ENCODE results near the gene TMEM100.

Gene TMEM100, protein sequence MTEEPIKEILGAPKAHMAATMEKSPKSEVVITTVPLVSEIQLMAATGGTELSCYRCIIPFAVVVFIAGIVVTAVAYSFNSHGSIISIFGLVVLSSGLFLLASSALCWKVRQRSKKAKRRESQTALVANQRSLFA

DNA sequence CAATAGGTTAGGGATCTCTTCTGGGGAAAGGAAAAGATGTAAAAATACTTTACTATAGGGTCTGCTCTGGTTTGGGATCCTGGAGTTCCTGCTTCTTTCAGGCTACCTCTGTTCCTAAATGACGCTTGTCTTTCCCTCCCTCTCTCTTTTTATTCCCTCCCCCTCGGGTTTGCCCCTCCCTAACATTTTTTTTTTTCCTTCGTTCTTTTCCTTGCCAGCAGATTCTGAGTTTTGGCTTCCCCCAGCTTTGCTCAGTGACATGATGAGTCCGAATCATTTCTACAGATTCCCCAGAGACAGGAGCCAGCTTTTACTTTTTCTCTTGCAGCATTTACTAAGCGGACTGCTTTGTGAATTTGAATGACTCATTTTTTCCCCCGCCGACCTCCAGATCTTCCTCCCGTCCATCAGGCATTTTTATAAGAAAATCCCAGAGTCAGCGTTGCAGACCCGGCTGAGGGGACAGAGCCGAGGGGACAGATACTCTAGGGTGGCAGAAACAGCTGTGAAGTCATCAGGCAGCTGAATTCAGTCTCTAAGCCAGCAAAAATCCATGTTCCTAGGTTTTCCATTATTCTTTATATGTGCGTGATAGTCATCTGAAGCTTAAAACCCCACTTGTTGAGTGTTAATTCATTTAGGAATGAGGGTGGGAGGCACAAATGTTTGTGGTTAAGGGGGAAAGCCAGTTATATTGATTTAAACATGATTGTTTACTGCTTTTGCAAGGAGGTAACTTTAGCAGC is at the start of gene TMEM100:
TSS of gene TMEM100 (minus strand) at position 123 of the 746 bp plus-strand sequence. CDS start 1,794 bp downstream, outside the sequence.
- DNase-seq = peak; percentile 64

DNA sequence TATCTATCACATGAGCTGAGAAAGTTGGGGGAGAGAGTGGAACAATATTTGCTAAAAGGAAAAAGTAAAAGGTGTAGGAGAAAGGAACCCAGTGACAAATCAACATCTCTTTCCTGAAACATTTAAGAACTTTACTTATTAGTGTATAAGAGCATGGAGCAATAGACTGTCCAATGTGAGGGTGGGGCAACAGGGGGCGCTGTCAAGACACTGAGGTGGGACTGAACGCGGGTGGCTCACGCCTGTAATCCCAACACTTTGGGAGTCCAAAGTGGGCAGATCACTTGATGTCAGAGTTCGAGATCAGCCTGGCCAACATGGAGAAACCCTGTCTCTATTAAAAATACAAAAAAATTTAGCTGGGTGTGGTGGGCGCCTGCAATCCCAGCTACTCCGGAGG is 49.4 kb upstream of the TMEM100 start:
- no peak for DNase-seq

DNA sequence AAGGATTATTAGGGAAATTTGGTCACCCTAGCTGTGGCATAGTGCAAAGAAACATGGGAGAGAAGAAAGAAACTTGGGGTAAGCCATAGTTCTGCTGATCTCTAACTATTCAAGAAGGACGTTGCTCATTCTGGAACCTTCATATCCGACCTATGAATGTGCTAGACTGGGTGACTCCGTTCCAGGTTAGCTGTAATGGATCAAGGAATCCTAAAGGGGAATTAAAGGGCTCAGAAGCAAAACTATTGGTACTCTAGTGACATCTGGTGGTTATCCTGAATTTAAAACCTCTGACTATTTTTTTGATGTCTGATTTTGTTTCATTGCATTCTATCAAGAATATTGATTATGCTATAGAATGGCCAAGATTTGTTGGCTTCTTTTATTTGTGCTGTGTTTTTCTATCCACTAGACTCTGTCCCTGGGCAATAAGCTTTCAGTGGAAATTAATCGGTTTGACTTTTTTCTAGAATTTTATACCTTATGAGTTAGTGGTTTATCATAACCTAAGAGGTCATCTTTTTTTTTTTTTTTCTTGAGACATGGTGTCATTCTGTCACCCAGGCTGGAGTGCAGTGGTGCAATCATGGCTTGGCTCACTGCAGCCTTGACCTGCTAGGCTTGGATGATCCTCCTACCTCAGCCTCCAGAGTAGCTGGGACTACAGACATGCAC is 47.7 kb upstream of the TMEM100 start:
- DNase-seq = peak; percentile 74

DNA sequence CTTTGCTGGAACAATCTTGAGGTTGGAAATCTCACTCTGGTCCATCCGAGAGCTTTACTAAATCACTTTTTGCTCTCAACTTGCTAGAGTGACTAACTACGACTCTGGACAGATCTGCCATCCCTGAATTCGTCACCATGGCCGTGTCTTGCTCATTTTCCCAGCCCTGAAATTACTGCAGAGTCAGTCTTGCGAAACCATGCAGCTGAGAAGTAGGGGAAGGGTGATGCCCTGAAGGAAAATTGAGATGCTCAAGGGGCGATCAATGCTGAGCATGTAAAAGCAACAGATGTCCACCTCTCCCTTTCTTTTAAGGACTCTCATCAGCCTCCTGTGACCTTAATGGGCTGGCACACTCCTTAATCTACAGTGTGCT is 46.9 kb upstream of the TMEM100 start:
- DNase-seq = peak; percentile 87

DNA sequence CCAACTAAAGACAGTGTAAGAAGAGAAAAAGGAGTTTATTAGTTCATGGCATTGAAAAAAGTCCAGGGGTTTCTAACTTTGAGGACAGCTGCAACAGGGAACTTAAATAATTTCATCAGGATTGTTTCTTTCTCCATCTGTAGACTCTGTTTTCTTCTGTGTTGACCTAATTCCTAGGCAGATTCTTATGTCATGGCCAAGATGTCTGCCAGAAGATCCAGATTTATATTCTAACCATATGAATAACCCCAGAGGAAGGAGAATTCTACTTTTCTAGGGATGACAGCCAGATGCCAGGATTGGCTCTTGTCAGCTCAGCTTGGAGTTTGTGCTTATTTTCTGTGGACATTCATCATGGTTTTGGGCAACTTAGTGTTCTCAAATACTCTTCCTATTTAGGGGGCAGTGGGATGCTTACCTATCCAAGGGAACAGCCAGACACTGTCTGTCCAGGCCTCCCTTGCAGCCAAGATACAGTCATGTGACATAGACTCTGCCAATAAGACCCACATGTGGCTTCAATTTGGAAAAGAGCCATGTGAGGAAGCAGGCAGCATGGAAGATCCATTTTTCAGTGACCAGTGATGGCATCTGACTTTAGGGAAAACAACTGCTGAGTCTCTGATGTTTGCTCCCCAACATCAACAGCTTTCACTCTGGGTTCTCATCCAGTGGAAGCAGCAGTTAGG is 46.4 kb upstream of the TMEM100 start:
- peak; percentile 49 for DNase-seq

DNA sequence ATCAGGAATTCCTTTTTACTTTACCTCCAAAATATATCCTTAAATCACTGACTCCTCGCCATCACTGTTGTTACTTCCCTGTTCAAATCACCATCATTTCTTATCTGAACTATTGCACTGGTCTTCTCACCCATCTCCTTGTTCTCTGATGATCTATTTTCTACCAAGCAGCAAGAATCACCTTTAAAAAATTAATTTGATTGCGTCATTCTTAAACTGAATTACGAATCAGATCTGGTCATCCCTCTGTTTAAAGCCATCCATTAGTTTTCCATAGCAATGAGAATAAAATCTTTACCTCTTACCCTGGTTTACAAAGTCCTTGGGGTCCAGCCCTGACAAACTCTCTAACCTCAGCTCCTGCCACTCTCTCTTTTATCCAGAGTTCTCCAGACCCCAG is 42.8 kb upstream of the TMEM100 start:
- DNase-seq = no peak

DNA sequence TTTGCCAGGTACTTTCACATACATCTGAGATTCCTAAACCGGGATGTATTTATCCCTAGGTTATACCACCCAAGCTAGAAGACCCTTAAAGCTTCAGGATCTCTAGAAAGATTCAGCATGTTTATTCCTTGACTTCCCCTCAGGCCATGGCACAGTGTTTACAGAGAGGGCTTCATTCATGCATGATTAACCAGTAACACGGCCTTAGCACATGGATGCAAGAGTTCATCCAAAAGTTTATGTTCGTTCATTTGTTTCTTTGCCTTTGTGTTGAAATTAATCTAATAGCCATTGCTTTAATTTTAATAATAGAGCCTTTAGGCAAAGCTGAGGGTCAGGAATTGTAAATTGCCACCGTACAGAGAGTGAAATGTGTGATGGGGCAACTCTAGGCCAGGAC is 41.9 kb upstream of the TMEM100 start:
- DNase-seq = no peak

DNA sequence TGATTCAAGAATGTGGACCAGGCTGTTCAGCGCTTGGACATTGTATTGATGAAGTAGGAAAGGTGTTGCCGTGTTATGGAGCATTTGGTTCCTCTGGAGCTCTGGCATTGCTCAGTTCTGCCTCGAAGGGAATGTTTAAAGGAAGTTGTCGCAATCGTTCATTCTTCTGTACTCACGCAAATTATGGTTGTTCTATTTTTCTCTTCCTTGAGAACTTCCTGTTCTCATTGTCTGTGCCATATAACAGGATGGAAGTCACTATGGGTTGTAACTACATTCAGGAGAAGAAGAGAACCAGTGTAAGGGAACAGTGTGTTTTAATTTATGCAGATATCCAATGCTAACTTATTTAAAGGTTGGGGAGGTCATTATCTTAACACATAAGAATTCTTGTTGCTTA is 41.2 kb upstream of the TMEM100 start:
- no peak for DNase-seq

DNA sequence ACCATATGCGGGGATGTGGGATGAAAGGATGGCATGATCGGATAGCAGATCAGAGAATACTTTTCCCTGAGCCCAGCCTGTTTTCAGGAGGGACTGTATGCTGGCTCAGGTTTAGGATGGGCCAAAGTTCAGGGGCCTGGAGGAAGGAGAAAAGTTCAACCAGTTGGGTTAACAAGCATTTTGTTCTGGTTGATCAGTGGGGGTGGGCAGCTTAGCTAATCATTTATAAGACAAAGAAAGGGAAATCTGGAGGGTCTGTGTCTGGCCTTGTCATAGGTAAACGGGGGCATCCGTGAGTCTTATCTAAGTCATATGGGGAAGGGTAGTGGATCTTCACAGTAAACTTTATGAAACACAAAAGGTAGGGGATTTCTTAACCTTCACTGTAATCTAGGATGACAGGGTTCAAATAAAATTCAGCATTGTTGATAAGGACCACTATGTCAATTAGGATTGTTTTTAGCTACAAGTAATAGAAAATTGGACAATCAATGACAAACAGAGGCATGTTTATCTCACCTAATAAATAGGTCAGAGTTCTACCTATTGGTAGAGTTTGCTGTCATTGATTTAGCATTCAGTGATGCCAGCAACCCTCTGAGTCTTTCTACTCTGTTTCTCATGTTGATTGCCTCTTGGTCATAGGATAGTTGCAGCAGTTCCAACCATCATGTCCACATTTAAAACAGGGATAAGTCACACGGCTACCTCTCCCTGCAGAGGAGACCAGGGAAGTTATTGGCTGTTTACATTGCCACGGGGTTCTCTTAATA is 39.6 kb upstream of the TMEM100 start:
- no peak for DNase-seq

DNA sequence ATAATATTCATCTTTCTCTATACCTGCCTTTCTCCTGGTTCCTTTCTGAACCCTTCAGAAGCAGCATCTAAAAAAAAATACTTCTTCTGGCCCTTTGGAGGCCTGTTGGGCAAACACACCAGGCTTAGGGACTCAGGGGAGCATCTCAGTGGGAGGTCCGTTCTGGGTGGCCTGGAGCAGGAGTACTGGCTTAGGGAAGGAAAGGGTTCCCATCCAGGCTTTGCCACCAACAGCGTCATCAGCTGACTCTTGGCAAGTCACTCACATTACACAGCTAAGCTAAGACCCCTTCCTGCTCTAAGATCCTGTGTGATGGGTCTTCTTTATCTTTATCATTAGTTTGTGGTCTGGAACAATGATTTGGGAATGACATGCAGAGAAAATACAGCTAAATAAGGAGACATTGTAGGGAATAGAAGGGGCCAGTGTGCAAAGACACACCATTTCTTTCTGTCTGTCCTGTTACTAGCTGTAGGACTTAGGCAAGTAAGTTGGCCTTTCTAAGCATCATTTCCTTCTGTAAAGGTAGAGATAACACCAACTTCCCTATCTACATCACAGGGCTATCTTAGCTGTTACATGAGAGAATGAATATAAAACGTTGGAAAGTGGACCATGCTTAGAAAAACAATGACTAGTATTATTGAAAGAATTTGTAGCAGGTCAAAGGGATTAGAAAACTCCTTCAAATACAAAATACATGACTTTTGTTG is 38.1 kb upstream of the TMEM100 start:
- DNase-seq = no peak

DNA sequence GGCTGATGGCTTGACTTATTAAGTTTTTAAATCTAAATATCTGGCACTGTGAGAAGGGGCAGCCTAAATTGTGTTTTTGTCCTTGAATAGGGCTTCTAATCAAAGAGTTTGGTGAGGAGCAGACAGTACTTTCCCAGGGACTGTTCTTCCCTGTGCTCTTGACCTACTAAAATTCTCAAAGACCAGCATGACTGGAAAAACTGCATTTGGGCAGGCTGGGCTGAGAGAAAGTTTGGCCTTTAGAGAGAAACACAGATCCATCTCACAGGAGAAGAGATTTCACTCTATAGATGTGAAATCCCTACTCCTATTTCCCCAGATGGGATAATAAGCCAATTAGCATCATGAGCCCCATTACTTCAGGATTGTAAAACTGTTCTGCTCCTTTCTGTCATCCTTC is 35.5 kb upstream of the TMEM100 start:
- DNase-seq = no peak

DNA sequence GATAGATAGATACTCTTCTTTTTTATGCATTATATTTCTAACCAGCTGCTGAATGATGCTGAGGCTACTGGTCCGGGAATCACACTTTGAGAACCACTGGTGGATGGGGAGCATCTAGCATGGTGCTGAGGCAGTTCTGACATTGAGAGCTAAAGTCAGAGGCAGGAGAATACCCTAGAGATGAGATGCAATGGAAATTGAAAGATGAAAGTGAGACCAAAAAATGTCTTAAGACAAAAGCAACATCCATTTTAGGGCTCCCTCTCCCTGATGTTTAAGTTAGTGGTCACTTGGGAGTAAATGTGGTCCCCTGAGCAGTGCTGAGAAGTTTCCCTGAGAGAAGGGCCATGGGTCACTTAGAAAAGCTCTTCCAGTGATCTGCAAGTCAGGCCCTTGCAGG is 35.0 kb upstream of the TMEM100 start:
- no peak for DNase-seq

DNA sequence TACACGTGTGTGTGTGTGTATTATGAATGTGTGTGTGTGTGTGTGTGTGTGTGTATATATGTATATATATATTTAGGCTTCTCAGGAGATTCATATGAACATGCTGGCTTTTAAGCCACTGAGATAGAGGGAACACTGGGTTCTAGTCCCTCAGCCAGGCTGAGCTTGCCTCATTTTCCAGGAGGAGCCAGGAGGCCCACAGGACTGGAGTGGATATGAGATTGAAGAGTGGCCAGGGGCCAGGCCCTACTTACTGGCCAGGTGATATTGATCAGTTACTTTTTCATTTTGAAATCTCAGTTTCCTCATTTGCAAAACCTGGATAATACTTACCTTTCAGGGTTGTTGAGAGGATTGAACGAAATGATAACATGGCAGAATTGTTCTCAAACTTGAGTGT is 34.0 kb upstream of the TMEM100 start:
- DNase-seq = no peak

DNA sequence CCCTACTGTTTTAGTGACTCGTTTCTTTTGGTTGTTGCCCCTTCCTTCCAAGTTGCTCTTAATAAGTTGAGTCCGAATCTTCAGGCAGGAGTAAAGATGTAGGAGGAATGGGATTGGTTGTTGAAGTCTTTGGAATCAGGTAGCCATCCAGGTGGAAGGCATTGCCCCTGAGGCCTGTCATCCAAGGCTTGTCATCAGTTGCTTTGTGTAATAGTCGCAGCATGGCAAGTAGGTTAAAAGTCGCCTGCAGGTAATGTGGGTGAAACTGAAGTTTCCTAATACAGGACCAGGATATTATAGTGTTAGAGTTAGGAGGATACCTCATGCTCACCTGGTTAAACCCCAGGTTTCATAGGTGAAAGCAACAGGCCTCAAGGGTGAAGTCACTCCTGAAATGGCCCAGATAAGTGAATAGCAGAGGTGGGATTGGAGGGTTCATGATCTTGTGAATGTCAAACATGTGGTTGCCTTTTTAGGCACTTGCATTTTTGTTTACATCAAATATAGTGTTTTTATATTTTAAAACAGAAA is 29.1 kb upstream of the TMEM100 start:
- no peak for DNase-seq

DNA sequence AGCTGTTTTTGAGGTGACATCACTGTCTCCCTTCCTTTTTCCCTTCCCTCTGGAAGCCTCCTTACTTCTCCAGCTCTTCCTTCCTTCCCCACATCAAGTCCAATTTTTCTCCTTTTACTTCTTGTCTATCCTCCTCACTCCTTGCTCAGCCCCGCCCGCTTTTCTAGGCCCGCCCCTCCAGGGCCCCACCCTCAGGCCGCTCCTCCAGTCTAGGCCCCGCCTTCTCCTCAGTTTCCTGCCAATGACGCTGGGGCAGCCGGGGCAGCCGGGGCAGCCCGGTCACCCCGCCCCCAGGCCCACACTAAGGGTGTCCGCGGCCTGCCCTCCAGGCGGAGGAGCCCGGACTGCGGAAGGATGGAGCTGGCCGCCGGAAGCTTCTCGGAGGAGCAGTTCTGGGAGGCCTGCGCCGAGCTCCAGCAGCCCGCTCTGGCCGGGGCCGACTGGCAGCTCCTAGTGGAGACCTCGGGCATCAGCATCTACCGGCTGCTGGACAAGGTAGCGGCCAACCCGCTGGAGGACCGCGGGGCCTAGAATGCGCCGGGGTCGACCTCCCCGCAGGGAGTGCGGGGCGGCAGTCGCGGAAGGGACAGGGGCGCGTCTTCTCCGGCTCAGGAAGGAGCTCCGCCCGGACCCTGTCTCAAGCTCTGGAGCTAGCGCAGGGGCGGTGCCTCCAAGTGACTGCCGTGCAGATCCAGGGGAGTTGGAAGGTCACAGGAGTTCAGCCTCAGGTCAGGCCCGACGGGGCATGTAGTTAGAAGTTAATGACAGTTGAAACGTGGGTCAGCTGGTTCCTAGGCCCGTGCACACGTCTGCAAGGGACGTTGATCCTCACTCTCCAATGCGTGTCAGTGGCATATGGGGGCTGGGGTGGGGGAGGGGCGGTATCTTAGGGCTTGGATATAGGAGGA is 28.3 kb upstream of the TMEM100 start, which contains the start of gene PCTP:
TSS of gene PCTP (plus strand) at position 302 of the 908 bp plus-strand sequence. CDS start at position 355, 53 bp downstream.
- peak; percentile 95 for DNase-seq

DNA sequence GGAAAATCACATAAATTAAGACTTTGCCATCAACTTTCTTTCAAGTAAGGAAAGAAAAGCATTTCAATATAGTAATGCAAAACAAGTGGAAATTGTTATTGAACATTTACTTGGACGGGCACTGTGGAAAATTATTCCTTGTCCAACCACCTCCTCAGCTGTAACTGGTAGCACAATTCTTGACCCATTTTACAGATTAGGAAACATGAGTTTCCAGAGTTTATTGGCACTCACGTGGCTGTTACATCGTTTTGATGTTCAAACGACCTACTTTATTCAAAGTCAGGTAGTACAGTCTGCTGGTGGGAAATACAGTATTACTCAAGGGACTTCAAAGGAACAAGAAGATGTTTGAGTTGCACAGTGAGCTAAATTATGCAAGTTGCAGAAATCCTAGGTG is 27.3 kb upstream of the TMEM100 start:
- no peak for DNase-seq

DNA sequence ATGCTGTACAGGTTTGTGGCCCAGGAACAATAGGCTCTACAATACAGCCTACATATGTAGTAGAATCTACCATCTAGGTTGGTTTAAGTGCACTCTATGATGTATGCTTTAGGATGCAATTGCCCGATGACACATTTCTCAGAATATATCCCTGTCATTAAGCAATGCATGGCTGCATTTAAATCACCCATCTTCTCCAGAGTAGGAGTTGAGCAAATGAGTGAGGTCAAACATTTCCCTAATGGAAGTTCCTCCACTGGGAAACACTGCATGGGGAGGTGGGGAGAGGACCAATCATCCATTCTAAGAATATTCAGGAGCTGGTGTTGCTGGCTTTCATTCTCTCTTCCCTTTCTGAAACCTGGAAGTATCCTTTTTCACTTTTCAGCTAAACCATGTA is 26.2 kb upstream of the TMEM100 start:
- no peak for DNase-seq

DNA sequence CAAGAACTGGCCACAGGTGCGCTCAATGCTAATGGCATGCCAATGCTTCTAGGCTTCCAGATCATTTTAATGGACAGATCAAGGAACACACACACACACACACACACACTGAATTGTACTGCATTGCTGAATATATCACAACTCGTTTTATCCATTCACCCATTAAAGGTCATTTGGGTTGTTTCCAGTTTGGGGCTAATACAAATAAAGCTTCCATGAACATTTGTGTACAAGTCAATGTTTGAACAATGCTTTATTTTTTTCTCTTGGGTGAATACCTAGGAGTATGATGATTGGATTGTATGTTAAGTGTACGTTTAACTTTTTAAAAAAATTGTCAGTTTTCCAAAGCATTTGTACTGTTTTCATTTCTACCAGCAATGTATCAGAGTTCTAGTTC is 24.5 kb upstream of the TMEM100 start:
- DNase-seq = no peak

DNA sequence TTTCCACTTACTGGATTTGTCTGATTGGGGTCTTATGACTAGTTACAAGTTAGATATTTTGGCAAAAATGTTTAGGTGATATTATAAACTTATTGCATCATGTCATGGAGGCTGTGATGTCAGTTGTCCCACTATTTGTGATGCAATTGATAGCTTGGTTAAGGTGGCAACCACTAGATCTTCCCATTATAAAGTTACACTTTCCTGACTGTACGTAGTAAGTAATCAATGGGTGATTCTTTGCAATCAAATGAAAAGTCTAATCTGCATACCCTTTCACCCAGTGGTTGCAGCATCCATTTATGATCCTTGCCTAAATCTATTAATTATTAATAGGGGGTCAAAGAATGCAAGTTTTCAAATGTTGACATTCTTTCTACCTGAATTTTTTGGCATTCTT is 23.8 kb upstream of the TMEM100 start:
- no peak for DNase-seq

DNA sequence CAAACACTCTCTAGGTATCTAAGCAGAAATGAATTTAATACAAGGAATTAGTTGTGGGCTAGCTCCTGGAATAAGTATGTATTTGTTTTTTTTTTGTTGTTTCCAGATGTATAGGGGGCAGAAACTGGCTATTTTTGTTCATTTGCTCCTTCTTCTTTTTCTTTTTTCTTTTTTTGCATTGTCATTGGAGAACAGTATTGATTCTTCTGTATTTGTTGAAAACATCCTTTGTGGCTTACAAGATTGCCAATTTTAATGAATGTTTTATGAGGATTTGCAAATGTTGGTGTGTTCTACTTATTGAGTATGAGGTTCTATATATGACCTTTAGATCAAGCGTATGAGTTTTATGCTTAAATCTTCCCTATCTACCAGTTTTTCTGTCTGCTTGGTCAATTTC is 22.6 kb upstream of the TMEM100 start:
- no peak for DNase-seq

Measured in HCEC 1CT (cell line).